SIG-M5 treated with dmso at 0.1 percent for 504 hours (cell line): ENCODE results near the gene IL23R.
"Not testable (repeated sequence)": the region's sequence is repeated elsewhere in the genome, so short reads cannot be mapped to it uniquely, and the experiment has no call there.

Experiments
- DNase-seq: peaks from one replicate; lab custom pipeline; 2025; ENCODE audit not compliant: unreplicated experiment; lab: John Stamatoyannopoulos, UW

IL23R gene

DNA sequence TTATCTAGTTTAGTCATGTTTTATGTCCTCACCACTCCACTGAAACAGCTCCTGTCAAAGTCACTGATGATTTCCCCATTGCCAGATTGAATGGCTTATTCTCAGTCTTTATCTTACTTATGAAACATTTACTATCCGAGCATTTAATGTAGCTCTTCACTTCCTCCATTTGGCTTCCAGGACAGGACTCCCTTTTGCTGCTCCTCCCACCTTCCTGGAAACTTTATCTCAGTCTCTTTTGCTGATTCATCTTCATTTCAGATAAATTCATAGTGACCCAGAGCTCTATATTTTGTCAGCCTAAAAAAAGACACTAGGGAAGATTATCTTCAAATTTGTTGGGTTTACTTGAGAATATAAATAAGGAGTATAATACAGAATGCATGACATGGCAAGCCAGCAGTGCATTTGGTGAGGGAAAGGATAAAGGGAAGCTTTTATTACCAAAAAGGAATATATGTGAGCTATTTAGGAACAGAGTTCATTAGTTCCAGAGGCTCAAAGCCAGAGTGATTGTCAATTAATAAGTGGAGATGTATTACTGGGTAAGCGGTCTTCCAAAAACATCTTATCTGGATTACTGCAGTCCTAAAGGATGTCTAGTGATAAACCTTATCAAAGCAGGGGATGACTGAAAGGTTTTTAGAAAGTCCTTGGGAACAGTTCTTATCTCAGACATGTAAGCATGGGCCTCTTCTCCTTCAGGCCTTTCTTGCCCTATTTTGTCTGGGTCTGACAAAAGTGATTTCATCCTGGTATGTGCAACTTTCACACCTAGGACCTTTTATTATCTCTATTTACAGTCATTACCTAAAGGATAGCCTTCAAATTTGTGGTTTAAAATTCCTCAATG, 25.6 kb downstream of the IL23R start:
- DNase-seq, result no peak

DNA sequence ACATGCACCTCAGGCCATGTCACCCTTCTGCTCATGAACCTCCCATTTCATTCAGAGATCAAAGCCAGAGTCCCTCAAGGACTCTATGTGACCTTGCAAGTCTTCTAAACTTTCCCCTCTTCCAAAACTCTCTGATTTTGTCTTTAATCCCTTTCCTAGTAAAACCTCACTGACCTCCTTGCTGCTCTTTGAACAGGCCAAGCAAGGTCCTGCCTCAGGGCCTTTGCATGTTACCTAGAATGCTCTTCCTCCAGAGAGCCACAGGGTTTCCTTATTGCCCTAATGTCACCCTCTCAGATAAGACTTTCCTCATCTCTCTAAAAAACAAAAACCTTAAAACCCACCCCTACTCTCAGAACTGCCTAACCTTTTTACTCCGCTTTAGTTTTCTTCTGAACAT, 26.6 kb downstream of the IL23R start:
- DNase-seq, result no peak

DNA sequence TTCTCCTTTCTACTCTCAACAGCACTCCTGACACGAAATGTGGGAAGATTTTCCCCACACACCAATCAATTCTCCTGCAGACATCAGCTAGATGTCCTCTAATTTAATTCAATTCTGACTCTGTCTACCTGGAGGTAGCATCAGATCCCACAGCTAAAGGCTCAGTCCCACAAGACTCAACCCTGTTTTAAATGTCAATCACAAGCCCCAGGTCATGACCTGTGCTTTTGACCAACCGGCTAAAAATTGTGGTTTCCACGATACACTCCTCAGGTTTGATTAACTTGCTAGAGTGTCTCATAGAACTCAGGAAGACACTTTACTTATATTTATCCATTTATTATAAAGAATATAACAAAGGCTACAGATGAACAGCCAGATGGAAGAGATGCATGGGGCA, 27.4 kb downstream of the IL23R start:
- DNase-seq, result no peak

DNA sequence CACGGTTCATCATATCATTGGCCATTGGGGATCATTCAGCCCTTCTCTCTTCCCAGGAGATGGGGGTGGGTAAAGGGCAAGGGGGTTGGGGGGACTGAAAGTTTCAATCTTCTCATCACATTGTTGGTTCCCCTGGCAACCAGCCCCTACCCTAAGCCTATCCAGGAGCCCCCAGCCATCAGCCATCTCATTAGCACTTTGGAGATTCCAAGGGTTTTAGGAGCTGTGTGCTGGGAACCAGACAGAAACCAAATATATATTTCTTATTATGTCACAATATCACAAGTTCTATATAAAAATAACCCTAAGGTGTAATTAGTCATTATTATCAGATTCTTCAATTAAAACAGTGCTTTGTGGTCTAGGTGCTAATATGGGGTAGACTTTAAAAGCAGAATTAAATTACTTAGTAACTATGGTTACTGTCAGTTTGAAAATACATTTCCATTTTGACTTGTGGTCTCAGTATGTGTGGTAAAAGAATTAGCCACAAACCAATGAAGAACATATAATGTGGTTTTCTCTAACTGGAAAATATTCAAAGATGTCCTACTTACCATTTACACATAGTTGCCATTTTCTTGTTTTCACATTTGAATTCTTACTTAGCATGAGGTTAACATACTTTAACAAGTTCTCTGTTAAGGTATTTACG, 28.1 kb downstream of the IL23R start:
- no peak for DNase-seq

DNA sequence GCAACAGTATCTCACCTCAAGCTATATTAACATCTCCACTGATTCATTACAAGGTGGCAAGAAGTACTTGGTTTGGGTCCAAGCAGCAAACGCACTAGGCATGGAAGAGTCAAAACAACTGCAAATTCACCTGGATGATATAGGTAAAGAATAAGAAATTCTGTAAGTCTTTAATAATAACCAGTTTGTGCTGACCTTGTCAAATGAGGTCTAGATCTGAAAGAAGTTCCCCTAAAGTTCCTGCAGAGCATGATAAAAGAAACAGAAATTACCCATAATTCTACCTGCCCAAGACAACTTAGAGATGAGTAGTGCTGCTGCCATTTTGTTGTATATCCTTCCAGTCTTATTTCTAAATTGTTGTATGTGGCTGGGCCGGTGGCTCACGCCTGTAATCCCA, 34.5 kb downstream of the IL23R start:
- no peak for DNase-seq

DNA sequence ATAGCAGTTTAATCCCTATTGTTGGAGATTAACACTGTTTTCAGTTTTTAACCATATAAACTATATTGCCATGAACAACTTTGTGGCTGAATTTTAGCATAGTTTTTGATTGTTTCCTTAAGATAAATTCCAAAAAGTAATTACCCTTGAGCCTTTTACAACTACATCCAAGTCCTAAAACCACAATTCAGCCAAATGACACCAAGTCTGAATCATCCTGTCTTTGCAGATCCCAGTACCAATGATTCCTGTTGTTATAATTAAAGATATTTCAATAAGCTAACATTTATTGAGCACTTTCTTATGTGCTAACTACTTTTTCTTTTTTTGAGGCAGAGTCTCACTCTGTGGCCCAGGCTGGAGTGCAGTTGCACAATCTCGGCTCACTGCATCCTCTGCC, 35.6 kb downstream of the IL23R start:
- DNase-seq, result no peak

DNA sequence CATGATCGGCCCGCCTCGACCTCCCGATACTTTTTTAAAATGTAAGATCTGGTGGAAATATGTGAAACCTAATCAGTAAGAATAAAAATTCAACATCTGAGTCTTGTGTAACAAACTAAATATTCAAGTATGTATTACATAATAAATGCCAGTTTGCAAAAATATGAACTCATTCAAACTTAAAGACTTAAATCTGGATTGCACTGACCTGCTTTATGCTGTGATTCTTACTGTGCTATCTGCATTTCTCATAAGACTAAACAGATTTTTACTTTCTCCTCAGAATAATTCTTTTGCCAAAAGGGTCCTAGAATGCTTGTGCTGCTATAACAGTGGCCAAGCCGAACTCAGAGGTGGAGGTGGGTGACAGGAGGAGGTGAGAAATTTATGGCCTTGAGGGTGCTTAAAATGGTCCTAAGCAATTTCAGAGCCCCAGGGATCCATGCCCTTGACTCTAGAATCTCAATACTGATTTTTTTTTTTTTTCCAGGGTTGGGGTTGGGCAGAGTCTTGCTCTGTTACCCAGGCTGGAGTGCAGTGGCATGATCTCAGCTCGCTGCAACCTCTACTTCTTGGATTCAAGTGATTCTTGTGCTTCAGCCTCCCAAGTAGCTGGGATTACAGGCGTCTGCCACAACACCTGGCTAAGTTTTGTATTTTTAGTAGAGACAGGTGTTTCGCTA, 38.2 kb downstream of the IL23R start:
- no peak for DNase-seq

DNA sequence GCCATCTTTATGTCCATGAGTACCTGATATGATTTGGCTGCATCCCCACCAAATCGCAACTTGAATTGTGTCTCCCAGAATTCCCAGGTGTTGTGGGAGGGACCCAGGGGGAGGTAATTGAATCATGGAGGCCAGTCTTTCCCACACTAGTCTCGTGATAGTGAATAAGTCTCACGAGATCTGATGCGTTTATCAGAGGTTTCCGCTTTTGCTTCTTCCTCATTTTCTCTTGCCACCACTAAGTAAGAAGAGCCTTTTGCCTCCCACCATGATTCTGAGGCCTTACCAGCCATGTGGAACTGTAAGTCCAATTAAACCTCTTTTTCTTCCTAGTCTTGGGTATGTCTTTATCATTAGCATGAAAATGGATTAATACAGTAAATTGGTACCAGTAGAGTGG, 41.1 kb downstream of the IL23R start:
- not testable (repeated sequence) for DNase-seq

DNA sequence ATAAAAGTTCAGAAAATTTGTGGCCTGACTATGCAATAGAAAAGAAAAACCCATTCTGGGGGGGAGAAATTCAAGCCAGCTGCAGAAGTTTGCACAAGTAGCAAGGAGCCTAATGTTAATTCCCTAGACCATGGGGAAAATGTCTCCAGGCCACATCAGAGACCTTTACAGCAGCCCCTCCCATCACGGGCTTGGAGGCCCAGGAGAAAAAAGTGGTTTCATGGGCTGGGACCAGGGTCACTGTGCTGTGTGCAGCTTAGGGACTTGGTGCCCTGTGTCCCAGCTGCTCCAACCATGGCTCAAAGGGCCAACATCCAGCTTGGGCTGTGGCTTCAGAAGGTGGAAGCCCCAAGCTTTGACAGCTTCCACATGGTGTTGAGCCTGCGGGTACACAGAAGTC, 42.0 kb downstream of the IL23R start:
- DNase-seq, result no peak

DNA sequence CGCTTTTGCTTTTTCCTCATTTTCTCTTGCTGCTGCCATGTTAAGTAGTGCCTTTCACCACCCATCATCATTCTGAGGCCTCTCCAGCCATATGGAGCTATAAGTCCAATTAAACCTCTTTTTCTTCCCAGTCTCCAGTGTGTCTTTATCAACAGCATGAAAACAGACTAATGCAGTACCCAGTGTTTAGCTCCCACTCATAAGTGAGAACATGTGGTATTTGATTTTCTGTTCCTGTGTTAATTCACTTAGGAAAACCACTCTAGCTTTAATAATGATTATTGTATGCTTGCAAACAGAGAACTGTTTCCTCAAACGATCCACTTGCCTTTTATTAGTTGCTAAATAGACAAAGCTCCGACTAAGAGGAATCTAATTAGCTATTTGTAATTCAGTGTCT, 43.3 kb downstream of the IL23R start:
- DNase-seq, result no peak

DNA sequence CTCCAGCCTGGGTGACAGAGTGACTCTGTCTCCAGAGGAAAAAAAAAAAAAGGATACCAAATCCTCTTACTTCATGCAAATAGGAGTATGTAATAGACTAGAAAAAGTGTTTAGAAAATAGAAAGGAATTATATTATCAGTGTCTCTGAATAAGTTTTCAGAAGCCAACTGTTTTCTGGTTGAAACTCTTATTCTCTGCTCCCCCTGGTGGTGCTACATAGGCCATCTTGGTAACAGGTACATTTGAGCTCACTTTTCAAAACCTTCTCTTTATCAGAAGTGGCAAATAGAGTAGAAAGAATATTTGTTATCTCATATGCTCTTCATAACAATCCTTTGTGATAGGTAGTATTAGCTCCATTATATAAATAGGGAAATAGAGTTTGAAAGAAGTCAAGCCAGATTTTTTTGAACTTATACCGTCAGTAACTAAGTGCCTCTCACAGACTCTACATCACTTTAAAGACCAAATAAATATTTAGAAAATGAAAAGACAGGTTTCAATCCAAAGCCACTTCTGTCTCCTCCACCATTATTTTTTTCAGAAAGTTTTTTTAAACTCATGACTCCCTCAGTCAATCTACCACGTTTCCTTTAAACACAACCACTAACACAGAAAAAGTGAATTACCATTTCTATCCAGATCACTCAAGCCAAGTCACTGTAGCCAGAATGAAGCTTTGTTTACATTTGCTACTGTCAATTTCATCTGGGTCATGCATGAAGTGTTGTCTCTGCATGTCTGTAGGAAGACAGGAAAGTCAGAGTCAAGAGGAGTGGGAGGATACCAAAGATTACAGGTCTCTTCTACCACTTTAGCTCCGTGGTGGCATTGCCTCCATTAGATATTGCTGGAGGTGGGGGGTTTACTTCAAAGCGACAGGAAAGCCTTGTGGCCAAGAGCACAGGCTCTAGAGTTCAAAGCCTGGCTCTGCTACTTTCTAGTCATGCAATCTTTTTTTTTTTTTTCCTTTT, 45.6 kb downstream of the IL23R start:
- DNase-seq, result peak; percentile 9

DNA sequence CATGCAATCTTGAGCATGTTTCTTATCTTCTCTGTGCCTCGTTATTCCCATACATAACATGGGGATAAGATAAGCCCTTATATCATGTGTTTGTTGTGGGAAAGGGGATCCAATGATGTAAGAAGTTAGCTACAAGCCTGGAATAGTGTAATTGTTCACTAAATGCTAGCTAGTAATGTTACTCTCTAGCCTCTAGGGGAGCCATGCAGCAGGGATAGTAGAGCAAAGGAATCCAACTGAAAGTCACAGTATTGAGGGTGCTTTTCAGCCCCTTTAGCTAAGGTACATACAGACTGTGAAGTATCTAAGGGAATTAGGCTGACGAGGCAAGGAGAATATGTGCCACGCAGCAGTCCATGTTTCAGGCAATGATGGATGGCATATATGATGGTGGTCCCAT, 46.9 kb downstream of the IL23R start:
- DNase-seq, result peak; percentile 20

DNA sequence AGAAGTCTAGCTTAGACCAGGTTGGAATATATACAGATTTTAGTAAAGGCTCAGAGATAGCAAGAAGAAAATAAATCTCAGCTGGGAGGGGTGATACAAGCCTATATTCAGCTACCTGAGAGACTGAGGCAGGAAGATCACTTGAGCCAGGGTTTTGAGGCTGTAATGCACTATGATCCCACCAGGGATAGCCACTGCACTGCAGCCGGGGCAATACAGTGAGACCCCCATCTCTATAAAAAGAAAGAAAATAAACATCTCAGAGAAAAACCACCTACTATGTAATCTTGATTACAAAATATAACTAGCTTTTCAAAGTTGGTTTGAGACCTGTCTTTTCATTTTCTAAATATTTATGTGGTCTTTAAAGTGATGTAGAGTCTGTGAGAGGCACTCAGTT, 47.7 kb downstream of the IL23R start:
- DNase-seq, result no peak

DNA sequence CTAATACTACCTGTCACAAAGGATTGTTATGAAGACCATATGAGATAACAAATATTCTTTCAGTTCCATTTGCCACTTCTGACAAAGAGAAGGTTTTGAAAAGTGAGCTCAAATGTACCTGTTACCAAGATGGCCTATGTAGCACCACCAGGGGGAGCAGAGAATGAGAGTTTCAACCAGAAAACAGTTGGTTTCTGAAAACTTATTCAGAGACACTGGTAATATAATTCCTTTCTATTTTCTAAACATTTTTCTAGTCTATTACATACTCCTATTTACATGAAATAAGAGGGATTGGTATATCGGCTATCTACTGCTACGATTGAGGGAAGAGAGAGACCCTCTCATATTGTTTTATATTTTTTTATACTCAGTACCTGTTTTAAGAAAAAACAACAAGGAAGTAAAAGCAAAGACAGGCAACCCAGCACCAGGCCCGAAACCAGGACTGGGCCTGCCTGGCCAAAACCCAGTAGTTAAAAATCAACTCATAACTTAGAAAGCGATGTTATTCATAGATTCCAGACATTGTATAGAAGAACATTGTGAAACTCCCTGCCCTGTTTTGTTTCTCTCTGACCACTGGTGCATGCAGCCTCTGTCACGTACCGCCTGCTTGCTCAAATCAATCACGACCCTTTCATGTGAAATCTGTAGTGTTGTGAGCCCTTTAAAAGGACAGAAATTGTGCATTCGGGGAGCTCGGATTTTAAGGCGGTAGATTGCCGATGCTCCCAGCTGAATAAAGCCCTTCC, 48.3 kb downstream of the IL23R start:
- no peak for DNase-seq

DNA sequence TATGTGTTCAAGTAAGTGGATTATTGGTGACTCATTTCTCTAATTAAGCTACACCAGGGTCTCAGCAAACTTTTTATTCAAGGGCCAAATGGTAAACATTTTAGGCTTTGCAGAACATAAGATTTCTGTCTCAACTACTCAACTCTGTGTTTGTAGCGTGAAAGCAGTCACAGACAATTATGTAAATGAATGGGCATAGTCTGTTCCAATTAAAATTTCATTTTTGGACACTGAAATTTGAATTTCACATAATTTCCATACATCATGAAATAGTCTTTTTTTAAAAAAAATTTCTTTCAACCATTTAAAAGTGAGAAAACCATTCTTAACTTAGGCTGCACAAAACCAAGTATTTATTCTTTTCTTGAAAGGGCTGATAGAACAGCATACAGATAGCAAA, 50.1 kb downstream of the IL23R start:
- no peak for DNase-seq

DNA sequence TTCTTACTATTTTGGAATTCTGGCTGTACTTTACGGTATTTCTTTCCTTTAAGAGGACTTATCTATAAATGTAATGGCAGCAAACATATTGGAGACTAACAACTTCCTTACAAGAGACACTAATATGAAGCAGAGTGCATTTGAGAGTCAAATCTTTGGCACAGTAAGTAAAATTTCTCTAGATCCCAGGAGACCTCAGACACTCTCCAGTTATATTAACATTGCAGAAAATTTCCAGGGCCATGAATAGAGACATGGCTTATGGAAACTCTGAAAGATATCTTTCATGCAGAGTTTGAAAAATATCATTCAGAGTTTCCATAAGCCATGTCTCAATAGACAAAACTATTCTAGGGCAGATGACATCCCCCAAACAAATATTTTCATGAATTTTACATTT, 51.2 kb downstream of the IL23R start:
- DNase-seq, result no peak

DNA sequence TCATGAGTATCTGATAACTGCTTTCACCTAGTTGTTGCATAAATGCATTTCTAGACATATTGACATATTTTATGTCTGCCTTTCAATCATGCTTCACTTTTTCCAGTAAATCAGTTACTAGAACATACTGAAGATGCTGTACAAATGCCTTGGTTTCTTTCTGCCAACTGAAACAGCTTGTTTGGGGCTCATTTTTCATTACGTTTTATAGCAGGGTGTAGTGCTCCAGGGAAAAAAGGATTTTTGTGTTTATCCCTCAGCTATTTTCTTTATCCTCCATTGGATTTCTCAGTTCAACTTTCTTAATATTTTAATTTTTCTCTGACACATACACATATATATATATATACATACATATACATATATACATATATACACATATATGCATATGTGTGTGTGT, 51.7 kb downstream of the IL23R start:
- DNase-seq, result no peak

DNA sequence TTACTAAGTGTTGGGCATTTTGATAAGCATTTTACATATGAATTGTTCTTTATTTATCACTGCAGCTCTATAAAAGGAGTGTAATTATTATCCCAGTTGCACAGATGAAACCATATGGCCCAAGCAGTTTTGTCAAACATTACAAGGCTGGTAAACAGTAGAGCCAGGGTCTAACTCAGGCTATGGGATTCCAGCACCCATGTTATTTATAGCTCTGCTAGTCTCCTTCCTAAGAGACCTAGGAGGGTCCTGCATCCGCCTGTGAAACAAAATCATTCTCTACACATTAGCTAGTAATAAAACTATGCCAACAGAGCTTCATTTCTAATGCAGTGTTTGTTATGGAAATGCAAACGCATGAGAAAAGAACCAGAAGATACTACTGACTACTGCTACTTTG, 58.6 kb downstream of the IL23R start:
- no peak for DNase-seq

DNA sequence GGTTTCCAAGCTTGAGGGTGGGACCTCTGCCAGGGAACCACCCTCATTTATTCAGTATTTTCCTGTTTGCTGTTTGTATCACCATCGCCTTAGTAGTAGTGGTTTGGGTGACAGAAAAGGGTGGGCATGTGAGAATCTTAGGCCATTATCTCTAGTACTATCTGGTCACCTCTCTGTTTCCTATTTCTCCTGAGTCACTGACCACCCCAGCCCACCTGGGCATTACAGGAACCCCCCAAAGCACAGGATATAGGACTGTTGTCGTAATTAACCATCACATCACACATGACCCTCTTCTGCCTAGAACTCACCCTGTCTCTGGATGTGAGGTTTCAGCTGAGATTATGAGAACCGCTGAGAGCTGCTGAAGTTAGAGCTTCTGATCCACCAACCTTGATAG, 60.4 kb downstream of the IL23R start:
- no peak for DNase-seq

DNA sequence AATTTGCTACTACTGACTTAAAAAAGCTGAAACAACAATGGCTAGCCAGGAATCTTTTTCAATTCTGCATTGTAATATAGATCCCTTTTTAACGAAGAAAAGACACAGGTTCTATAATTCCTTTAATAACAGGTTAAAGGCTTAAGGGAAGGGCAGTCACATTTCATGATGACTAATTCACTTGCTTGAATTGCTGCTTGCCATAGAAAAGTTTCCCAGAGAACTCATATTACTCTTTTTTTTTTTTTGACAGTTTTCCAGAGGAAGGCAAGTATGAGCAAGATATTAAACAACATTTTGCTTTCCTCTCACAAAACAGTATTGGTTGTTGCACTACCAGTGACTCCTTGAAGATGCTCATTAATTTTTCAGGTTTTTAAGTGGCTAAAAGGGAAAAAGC, 60.9 kb downstream of the IL23R start:
- DNase-seq, result no peak
